ENCODE measurements around the gene MX1.
"Not testable (repeated sequence)": the region's sequence is repeated elsewhere in the genome, so short reads cannot be mapped to it uniquely, and the experiment has no call there.

Gene MX1

DNA sequence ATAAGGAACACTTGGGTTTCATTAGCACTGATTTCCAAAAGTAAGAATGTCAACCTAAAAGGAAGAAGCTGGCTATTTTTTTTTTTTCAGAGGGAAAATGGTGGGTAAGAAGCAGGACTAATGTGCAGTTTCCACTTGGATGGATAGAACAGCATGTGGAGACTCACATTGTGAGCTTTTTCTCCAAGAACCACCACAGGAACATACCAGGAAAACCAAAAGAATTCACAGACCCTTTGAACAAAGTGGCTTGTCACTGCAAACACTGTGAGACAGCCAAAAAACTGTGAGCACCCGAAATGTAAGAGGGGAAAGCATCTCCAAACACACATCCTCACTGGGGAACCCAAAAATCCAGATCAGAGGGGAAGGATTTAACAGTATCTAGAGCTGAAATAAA, 15.7 kb upstream of the MX1 start:
- H3K4me1 ChIP-seq (ENCODE audit: control insufficient read depth in 1 of 2, insufficient read depth in 2 of 2, low read length in 2 of 2): no peaks in the 10 kb centered on the region
- H3K27me3 ChIP-seq (ENCODE audit: low read depth, low read length): no peaks in the 10 kb centered on the region
- H3K9me3 ChIP-seq (ENCODE audit: control insufficient read depth in 1 of 2, low read length in 2 of 2): no peaks in the 10 kb centered on the region
- H3K36me3 ChIP-seq (ENCODE audit: control insufficient read depth in 1 of 2, insufficient read depth in 2 of 2, low read length in 2 of 2): peaks cover 9 to 13% of the 10 kb centered on the region in 2 donors
- no peak overlapping the region for H3K27ac ChIP-seq (ENCODE audit: low read length)
- H3K4me3 ChIP-seq (ENCODE audit: low read depth in 1 of 2, low read length in 2 of 2): no peak overlapping the region

DNA sequence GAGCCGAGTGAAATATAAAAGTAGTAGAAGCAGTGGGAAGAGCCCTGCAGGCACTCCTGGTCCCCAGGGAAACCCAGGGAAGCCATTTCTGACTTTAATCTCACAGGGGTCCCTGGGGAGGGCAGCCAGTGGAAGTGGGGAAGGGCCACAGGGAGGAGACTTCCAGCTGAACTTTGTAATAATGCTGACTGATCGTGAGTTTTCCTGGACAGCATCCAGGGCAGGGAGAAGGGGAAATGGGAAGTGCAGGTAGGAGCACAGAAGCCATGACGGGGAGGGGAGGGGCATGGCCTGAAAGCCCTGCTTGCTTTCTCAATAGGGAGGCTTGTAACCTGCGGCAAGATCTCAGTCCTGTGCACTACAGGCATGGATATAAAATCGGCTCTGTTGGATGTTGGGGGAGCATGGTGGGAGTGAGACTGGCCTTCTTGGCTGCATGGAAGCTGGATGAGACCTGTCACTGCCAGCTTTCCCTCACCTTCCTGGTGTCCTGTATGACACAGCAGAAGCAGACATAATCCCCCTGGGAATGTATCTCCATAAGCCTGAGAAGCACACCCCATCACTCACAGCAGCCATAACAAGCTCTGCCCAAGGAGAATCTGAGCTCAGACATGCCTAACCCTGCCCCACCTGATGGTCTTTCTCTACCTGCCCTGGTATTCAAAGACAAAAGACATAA, 15.1 kb upstream of the MX1 start:
- H3K4me1 ChIP-seq (ENCODE audit: control insufficient read depth in 1 of 2, insufficient read depth in 2 of 2, low read length in 2 of 2): no peaks in the 10 kb centered on the region
- peaks cover 9 to 13% of the 10 kb centered on the region in 2 donors for H3K36me3 ChIP-seq (ENCODE audit: control insufficient read depth in 1 of 2, insufficient read depth in 2 of 2, low read length in 2 of 2)
- H3K27ac ChIP-seq (ENCODE audit: low read length): no peak overlapping the region
- H3K27me3 ChIP-seq (ENCODE audit: low read depth, low read length): no peaks in the 10 kb centered on the region
- no peak overlapping the region for H3K4me3 ChIP-seq (ENCODE audit: low read depth in 1 of 2, low read length in 2 of 2)
- H3K9me3 ChIP-seq (ENCODE audit: control insufficient read depth in 1 of 2, low read length in 2 of 2): no peaks in the 10 kb centered on the region

- Histone ChIP-seq H3K36me3 (ENCODE audit: control insufficient read depth in 1 of 2, insufficient read depth in 2 of 2, low read length in 2 of 2) (peaks cover 9 to 13% of the 10 kb centered on the region in 2 donors), H3K4me1 (ENCODE audit: control insufficient read depth in 1 of 2, insufficient read depth in 2 of 2, low read length in 2 of 2) (no peaks in the 10 kb centered on the region), H3K9me3 (ENCODE audit: control insufficient read depth in 1 of 2, low read length in 2 of 2) (no peaks in the 10 kb centered on the region), H3K4me3 (ENCODE audit: low read depth in 1 of 2, low read length in 2 of 2) (no peak overlapping the region), H3K27me3 (ENCODE audit: low read depth, low read length) (no peaks in the 10 kb centered on the region), H3K27ac (ENCODE audit: low read length) (no peak overlapping the region)
These were observed 14.5 kb upstream of the MX1 start for GRCh38 chr21:41411449-41412089.

- not testable (repeated sequence) for H3K36me3 ChIP-seq (ENCODE audit: control insufficient read depth in 1 of 2, insufficient read depth in 2 of 2, low read length in 2 of 2); H3K4me3 ChIP-seq (ENCODE audit: low read depth in 1 of 2, low read length in 2 of 2); H3K27ac ChIP-seq (ENCODE audit: low read length); H3K27me3 ChIP-seq (ENCODE audit: low read depth, low read length); H3K4me1 ChIP-seq (ENCODE audit: control insufficient read depth in 1 of 2, insufficient read depth in 2 of 2, low read length in 2 of 2); H3K9me3 ChIP-seq (ENCODE audit: control insufficient read depth in 1 of 2, low read length in 2 of 2)
These were observed 8.5 kb upstream of the MX1 start for GRCh38 chr21:41417505-41417904.

DNA sequence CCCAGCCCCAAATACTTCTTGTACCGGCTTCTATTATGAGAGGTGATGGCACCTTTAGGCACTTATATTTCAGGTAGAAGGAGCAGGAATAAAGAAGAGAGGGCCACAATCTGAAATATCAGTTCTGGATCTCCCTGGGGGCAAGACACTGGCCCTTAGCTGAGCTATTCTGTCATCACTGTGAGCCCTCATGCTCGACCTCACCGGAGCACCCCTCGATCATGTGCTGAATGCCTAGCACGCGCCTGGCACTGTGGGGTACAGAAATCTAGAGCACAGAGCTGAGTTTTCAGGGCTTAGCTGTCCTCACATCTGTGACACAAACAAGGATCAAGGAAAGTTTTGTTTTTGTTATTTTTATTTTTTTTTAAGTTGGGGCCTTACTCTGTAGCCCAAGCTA, 7.6 kb upstream of the MX1 start:
- Histone ChIP-seq H3K36me3 (ENCODE audit: control insufficient read depth in 1 of 2, insufficient read depth in 2 of 2, low read length in 2 of 2) (no peaks in the 10 kb centered on the region), H3K4me1 (ENCODE audit: control insufficient read depth in 1 of 2, insufficient read depth in 2 of 2, low read length in 2 of 2) (no peaks in the 10 kb centered on the region), H3K27me3 (ENCODE audit: low read depth, low read length) (no peaks in the 10 kb centered on the region), H3K27ac (ENCODE audit: low read length) (no peak overlapping the region), H3K4me3 (ENCODE audit: low read depth in 1 of 2, low read length in 2 of 2) (no peak overlapping the region), H3K9me3 (ENCODE audit: control insufficient read depth in 1 of 2, low read length in 2 of 2) (no peaks in the 10 kb centered on the region)

DNA sequence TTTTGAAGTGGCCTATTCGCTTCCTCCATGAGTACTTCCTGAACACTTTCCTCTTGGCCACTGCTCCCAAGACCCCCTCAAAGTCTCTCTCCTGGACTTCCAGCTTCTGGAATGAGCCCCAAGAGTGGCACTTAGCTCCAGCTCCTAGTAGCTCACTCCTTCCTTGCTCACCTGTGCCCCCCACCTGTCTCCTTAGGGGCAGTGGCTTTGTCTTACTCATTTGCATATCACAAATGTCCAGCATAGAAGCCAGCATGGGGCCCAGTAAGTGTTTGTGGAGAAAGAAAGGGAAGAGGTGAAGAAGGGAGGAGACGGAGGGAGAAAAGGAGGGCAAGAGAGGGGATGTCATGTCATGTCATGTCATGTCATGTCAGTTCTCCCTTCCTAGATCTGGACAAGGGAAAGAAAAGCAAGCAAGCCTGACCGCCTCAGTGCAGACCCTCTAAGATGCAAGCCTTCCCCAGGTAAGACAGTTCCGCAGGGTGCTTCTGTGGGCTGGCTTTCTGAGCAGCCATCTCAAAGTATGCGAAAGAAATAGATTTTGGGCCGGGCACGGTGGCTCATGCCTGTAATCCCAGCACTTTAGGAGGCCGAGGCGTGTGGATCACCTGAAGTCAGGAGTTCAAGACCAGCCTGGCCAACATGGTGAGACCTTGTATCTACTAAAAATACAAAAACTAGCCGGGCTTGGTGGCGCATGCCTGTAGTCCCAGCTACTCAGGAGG, 6.9 kb upstream of the MX1 start:
- no peak overlapping the region for H3K27ac ChIP-seq (ENCODE audit: low read length)
- H3K27me3 ChIP-seq (ENCODE audit: low read depth, low read length): no peaks in the 10 kb centered on the region
- no peaks in the 10 kb centered on the region for H3K36me3 ChIP-seq (ENCODE audit: control insufficient read depth in 1 of 2, insufficient read depth in 2 of 2, low read length in 2 of 2)
- H3K4me1 ChIP-seq (ENCODE audit: control insufficient read depth in 1 of 2, insufficient read depth in 2 of 2, low read length in 2 of 2): no peaks in the 10 kb centered on the region
- no peaks in the 10 kb centered on the region for H3K9me3 ChIP-seq (ENCODE audit: control insufficient read depth in 1 of 2, low read length in 2 of 2)
- no peak overlapping the region for H3K4me3 ChIP-seq (ENCODE audit: low read depth in 1 of 2, low read length in 2 of 2)

GRCh38 chr21:41419921-41420862, 5.8 kb upstream of the MX1 start:
- Histone ChIP-seq H3K4me1 (ENCODE audit: control insufficient read depth in 1 of 2, insufficient read depth in 2 of 2, low read length in 2 of 2) (no peaks in the 10 kb centered on the region), H3K4me3 (ENCODE audit: low read depth in 1 of 2, low read length in 2 of 2) (peak overlapping the region; percentile 59 to 70), H3K27me3 (ENCODE audit: low read depth, low read length) (no peaks in the 10 kb centered on the region), H3K36me3 (ENCODE audit: control insufficient read depth in 1 of 2, insufficient read depth in 2 of 2, low read length in 2 of 2) (no peaks in the 10 kb centered on the region), H3K27ac (ENCODE audit: low read length) (peak overlapping the region; percentile 86), H3K9me3 (ENCODE audit: control insufficient read depth in 1 of 2, low read length in 2 of 2) (no peaks in the 10 kb centered on the region)

DNA sequence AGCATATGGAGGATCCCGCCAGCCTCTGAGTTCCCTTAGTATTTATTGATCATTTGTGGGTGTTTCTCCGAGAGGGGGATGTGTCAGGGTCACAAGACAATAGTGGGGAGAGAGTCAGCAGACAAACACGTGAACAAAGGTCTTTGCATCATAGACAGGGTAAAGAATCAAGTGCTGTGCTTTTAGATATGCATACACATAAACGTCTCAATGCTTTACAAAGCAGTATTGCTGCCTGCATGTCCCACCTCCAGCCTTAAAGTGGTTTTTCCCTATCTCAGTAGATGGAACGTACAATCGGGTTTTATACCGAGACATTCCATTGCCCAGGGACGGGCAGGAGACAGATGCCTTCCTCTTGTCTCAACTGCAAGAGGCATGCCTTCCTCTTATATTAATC, 5.0 kb upstream of the MX1 start:
- H3K27ac ChIP-seq (ENCODE audit: low read length): peak overlapping the region; percentile 86

DNA sequence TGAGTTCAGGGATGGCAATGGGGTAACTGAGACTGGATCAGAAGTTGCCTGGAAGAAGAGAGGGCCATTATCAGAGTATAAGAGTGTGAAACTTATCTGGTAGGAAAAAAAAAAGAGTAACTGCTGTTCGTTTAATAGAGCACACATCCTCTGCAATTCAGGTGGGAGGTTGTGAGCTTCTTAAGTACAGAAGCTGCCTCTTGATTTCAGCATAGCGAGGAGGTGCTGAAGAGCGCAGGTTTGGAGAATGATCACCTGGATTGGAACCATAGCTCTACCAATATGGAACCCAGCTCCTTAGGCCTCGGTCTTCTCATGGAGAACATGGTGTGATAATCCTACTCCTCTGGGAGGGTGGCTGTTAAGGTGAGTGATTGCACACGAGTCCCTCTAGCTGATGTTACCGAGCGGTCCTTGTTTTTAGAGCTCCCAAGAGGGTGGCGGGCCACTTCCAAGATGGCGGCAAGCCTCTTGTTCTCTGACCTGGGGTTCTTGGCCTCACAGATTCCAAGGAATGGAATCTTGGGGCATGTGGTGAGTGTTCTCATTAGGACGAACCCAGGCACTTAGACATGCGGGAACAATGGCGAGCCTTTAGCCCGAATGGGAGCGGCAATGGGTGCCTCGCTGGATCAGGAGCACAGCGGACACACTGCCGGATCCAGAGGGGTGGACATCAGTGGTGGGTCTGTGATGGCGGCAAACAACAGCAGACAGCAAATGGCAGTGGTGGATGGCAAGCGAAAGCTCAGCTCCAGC, 3.3 kb upstream of the MX1 start:
- no peak overlapping the region for H3K27ac ChIP-seq (ENCODE audit: low read length)

More for the DNA sequence above, 5.0 kb upstream of the MX1 start:
- not testable (repeated sequence) for H3K9me3 ChIP-seq (ENCODE audit: control insufficient read depth in 1 of 2, low read length in 2 of 2); H3K4me1 ChIP-seq (ENCODE audit: control insufficient read depth in 1 of 2, insufficient read depth in 2 of 2, low read length in 2 of 2); H3K27me3 ChIP-seq (ENCODE audit: low read depth, low read length); H3K36me3 ChIP-seq (ENCODE audit: control insufficient read depth in 1 of 2, insufficient read depth in 2 of 2, low read length in 2 of 2)
- H3K4me3 ChIP-seq (ENCODE audit: low read depth in 1 of 2, low read length in 2 of 2): peak overlapping the region; percentile 59 to 70

DNA sequence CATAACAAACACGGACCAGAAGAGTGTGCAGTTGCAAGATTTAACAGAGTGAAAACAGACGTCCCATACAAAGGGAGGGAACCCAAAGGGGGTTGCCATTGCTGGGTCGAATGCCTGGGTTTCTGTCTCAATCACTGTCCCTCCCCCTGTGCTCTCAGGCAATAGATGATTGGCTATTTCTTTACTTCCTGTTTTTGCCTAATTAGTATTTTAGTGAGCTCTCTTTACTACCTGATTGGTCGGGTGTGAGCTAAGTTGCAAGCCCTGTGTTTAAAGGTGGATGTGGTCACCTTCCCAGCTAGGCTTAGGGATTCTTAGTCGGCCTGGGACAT, 2.8 kb upstream of the MX1 start:
- not testable (repeated sequence) for H3K27me3 ChIP-seq (ENCODE audit: low read depth, low read length); H3K4me3 ChIP-seq (ENCODE audit: low read depth in 1 of 2, low read length in 2 of 2); H3K9me3 ChIP-seq (ENCODE audit: control insufficient read depth in 1 of 2, low read length in 2 of 2); H3K27ac ChIP-seq (ENCODE audit: low read length); H3K36me3 ChIP-seq (ENCODE audit: control insufficient read depth in 1 of 2, insufficient read depth in 2 of 2, low read length in 2 of 2); H3K4me1 ChIP-seq (ENCODE audit: control insufficient read depth in 1 of 2, insufficient read depth in 2 of 2, low read length in 2 of 2)

More for the DNA sequence above, 3.3 kb upstream of the MX1 start:
- H3K4me3 ChIP-seq (ENCODE audit: low read depth in 1 of 2, low read length in 2 of 2): no peak overlapping the region
- H3K36me3 ChIP-seq (ENCODE audit: control insufficient read depth in 1 of 2, insufficient read depth in 2 of 2, low read length in 2 of 2): no peaks in the 10 kb centered on the region
- H3K27me3 ChIP-seq (ENCODE audit: low read depth, low read length): no peaks in the 10 kb centered on the region
- no peaks in the 10 kb centered on the region for H3K9me3 ChIP-seq (ENCODE audit: control insufficient read depth in 1 of 2, low read length in 2 of 2)
- peaks cover 3 to 9% of the 10 kb centered on the region in 2 donors for H3K4me1 ChIP-seq (ENCODE audit: control insufficient read depth in 1 of 2, insufficient read depth in 2 of 2, low read length in 2 of 2)

Data from muscle layer of duodenum (tissue), 2 donors.